ENCODE data around the gene MPPED1.

Gene MPPED1

GRCh38 chr22:43521716-43522115, 109.9 kb downstream of the MPPED1 start:
- DNase-seq (ENCODE audit: low spot score) = no peak

- DNase-seq (ENCODE audit: low spot score) = no peak
Observed at GRCh38 chr22:43526117-43526655, 114.4 kb downstream of the MPPED1 start.

- no peak for DNase-seq (ENCODE audit: low spot score)
Observed at GRCh38 chr22:43526946-43527345, 115.1 kb downstream of the MPPED1 start.

- no peak for DNase-seq (ENCODE audit: low spot score)
Observed at GRCh38 chr22:43528601-43529360, 117.0 kb downstream of the MPPED1 start.

- DNase-seq (ENCODE audit: low spot score) = no peak
Observed at GRCh38 chr22:43529461-43529860, 117.6 kb downstream of the MPPED1 start.

- DNase-seq (ENCODE audit: low spot score) = no peak
Observed at GRCh38 chr22:43529934-43530333, 118.1 kb downstream of the MPPED1 start.

- DNase-seq (ENCODE audit: low spot score) = no peak
Observed at GRCh38 chr22:43530349-43531201, 118.8 kb downstream of the MPPED1 start.

GRCh38 chr22:43531651-43532050, 119.8 kb downstream of the MPPED1 start:
- DNase-seq (ENCODE audit: low spot score) = no peak

- DNase-seq (ENCODE audit: low spot score) = no peak
Observed at GRCh38 chr22:43532301-43533155, 120.7 kb downstream of the MPPED1 start.

- DNase-seq (ENCODE audit: low spot score) = no peak
Observed at GRCh38 chr22:43533156-43533530, 121.3 kb downstream of the MPPED1 start.

GRCh38 chr22:43533656-43534428, 122.0 kb downstream of the MPPED1 start:
- DNase-seq (ENCODE audit: low spot score) = no peak

GRCh38 chr22:43534916-43535315, 123.1 kb downstream of the MPPED1 start:
- DNase-seq (ENCODE audit: low spot score) = no peak

- no peak for DNase-seq (ENCODE audit: low spot score)
Observed at GRCh38 chr22:43535336-43535735, 123.5 kb downstream of the MPPED1 start.

- no peak for DNase-seq (ENCODE audit: low spot score)
Observed at GRCh38 chr22:43535741-43536140, 123.9 kb downstream of the MPPED1 start.

- no peak for DNase-seq (ENCODE audit: low spot score)
Observed at GRCh38 chr22:43537019-43537585, 125.3 kb downstream of the MPPED1 start.

GRCh38 chr22:43539572-43540528, 128.0 kb downstream of the MPPED1 start:
- no peak for DNase-seq (ENCODE audit: low spot score)

- no peak for DNase-seq (ENCODE audit: low spot score)
Observed at GRCh38 chr22:43540529-43540923, 128.7 kb downstream of the MPPED1 start.

- no peak for DNase-seq (ENCODE audit: low spot score)
Observed at GRCh38 chr22:43541022-43541421, 129.2 kb downstream of the MPPED1 start.

- no peak for DNase-seq (ENCODE audit: low spot score)
Observed at GRCh38 chr22:43541462-43542407, 129.9 kb downstream of the MPPED1 start.
